D721Med (cell line): ENCODE results near the gene SLC24A4.

Experiments used
- DNase-seq: peaks from one replicate; pipeline ENCODE4 v3.0.0; 2011; ENCODE audit warnings: low spot score; ENCODE audit not compliant: insufficient read length
- FAIRE-seq: peaks from 2 replicates; lab custom pipeline; 2011; peaks lifted over from hg19 to GRCh38; lab: Jason Lieb, UNC
- TF ChIP-seq, protein P1 (sequence below): IDR thresholded peaks from 2 replicates; pipeline ENCODE4 v1.5.1; 2012; ENCODE audit warnings: mild to moderate bottlenecking, control low read depth; ENCODE audit not compliant: insufficient read depth; ENCODE audit errors: missing control alignments

The SLC24A4 gene

DNA sequence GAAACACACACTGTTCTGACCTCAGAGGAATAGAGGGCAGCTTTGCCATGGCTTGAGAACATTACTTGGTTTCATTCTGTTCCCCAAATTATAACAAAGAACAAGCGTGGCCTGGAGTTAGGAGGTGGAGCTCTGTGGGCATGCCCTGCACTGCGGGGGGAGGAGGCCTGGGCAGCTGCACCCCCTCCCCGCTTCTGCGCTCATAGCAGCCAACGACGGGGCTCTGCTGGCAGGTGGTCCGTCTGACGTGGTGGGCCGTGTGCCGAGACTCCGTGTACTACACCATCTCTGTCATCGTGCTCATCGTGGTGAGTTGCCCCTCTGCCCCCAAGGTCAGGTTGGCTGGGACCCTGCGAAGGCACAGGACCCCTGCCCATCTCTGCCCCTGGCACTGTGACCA lies 120.2 kb downstream of the SLC24A4 start:
- DNase-seq: no peak
- FAIRE-seq: no peak

DNA sequence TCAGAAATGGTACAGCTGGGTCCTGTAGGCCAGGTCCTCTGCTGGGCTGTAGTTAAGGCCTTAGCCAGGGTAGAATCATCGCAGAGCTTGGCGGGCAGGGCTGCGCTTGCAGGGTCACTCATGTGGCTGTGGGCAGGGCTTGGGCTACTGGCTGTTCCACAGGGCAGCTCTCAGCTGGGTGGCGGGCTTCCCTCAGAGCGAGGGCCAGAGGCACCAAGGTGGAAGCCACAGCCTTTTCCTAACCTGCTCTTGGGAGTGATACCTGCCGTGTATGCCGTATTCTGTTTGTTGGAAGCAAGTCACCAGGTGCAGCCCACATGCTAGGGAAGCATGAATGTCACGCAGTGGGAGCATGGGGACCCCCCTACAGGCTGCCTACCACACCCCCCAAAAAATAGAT lies 120.8 kb downstream of the SLC24A4 start:
- DNase-seq (no peak), FAIRE-seq (no peak)
- TF ChIP-seq, protein P1, sequence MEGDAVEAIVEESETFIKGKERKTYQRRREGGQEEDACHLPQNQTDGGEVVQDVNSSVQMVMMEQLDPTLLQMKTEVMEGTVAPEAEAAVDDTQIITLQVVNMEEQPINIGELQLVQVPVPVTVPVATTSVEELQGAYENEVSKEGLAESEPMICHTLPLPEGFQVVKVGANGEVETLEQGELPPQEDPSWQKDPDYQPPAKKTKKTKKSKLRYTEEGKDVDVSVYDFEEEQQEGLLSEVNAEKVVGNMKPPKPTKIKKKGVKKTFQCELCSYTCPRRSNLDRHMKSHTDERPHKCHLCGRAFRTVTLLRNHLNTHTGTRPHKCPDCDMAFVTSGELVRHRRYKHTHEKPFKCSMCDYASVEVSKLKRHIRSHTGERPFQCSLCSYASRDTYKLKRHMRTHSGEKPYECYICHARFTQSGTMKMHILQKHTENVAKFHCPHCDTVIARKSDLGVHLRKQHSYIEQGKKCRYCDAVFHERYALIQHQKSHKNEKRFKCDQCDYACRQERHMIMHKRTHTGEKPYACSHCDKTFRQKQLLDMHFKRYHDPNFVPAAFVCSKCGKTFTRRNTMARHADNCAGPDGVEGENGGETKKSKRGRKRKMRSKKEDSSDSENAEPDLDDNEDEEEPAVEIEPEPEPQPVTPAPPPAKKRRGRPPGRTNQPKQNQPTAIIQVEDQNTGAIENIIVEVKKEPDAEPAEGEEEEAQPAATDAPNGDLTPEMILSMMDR: no peak

More for the DNA sequence above, 120.2 kb downstream of the SLC24A4 start:
- TF ChIP-seq, protein P1: no peak

DNA sequence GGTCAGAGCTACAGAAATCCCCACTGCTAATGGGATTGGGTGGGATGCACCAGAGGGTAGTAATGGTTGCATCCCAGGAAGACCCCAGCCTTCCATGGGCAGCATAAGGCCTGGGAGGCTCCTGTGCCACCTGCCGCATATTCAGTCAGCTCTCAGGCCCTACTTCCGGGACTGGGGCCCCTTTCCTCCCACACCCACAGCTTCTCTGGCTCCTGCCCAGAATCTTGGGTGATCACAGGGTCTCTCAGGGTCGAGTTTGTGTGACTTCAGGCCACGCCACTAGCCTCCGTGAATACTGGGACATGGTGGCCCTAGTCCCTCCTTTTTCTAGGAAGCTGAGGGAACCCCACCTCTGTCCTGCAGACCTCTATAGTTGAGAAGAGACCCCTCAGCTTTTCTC lies 123.8 kb downstream of the SLC24A4 start:
- FAIRE-seq (no peak), DNase-seq (no peak)
- TF ChIP-seq, protein P1: no peak

GRCh38 chr14:92447416-92448197 lies 124.6 kb downstream of the SLC24A4 start:
- TF ChIP-seq, protein P1: no peak
- DNase-seq (no peak), FAIRE-seq (no peak)

GRCh38 chr14:92448786-92449185 lies 125.8 kb downstream of the SLC24A4 start:
- DNase-seq: no peak
- FAIRE-seq: no peak
- TF ChIP-seq, protein P1: no peak

DNA sequence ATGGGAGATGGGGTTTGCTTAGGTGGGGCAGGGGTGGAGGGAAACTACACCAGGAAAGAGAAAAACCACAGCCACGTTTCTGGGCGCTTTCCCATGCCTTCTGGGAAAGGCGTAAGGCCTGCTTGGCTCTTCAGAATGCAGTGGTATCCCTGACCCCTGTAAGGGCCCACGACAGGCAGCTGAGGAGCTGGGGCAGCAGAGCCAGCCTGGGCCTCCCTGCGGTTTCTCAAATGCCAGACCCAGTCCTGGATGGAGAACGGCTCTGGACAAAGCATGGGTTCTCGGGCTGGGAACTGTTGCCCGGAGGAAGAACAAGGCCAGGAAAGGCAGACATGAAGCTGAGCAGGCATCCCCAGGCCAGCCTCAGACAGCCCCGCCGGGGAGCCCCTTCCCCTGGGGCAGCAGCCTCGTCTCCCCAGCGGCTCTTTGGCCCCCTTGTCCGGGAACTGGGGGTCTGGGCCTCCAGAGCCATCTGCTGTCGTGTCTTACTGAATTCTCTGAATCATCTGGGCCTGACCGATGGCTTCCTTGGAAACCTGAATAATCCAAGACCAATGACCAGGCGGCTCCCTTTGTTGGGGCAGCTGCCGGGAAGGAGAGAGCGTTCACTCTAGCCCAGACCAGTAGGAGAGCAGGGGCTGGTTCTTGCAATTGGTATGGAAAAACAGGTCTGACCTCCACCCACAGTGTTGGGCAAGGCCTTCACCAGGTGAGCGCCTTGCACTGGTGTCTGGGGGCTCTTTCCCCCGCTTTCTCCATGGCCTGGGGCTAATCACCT lies 126.6 kb downstream of the SLC24A4 start:
- TF ChIP-seq, protein P1: no peak
- no peak for FAIRE-seq
- DNase-seq: no peak
